Keratinocyte (primary cell): ENCODE measurements around the gene SLC6A1. TPM values are rescaled to one million over a fixed set of nuclear protein-coding genes. Genes with fewer than 3 reads are reported as not detected.

Source experiments
- DNase-seq: peaks from one replicate; pipeline ENCODE4 v3.0.0-alpha.2; 2011; ENCODE audit warnings: low read depth, missing footprints, low spot score
- FAIRE-seq: peaks from 2 replicates; lab custom pipeline; 2011; peaks lifted over from hg19 to GRCh38; lab: Jason Lieb, UNC
- H2AFZ ChIP-seq: 2 replicates; pipeline ENCODE4 v1.6.0; 2012; ENCODE audit warnings: low read length, control low read depth, inconsistent platforms; ENCODE audit not compliant: control insufficient read depth
- H3K27ac ChIP-seq: 2 replicates; pipeline ENCODE4 v1.5.1; 2011; ENCODE audit warnings: low read length; ENCODE audit not compliant: control insufficient read depth, insufficient read depth
- H3K27me3 ChIP-seq: 3 replicates; pipeline ENCODE4 v1.6.0; 2011; ENCODE audit warnings: low read length; ENCODE audit not compliant: control insufficient read depth, insufficient read depth; ENCODE audit errors: extremely low read depth
- H3K36me3 ChIP-seq, 2 experiments: 2 replicates in 1 of 2; 3 replicates in 1 of 2; pipeline ENCODE4 v1.5.1; 2011; ENCODE audit warnings: low read length in 2 of 2, mild to moderate bottlenecking in 1 of 2; ENCODE audit not compliant: control insufficient read depth in 2 of 2, insufficient read depth in 2 of 2; ENCODE audit errors: extremely low read depth in 1 of 2
- H3K4me1 ChIP-seq: 3 replicates; pipeline ENCODE4 v1.5.1; 2011; ENCODE audit warnings: low read length; ENCODE audit not compliant: control insufficient read depth, insufficient read depth; ENCODE audit errors: extremely low read depth
- H3K4me2 ChIP-seq: 3 replicates; pipeline ENCODE4 v1.6.0; 2011; ENCODE audit warnings: low read depth, low read length; ENCODE audit not compliant: control insufficient read depth, insufficient read depth; ENCODE audit errors: extremely low read depth
- H3K4me3 ChIP-seq, 3 experiments: fragments of 200-600 bp in 1 of 3; sonication (generic) in 1 of 3; 2 replicates in 2 of 3; 3 replicates in 1 of 3; pipeline ENCODE4 v1.5.1; 2011 to 2016; ENCODE audit warnings: low read length in 3 of 3, mild to moderate bottlenecking in 3 of 3, control low read depth in 2 of 3, inconsistent platforms in 1 of 3, low read depth in 1 of 3, mixed read lengths in 1 of 3, mixed run types in 1 of 3, moderate library complexity in 1 of 3; ENCODE audit not compliant: control insufficient read depth in 2 of 3, insufficient read depth in 2 of 3; ENCODE audit errors: extremely low read depth in 1 of 3
- H3K79me2 ChIP-seq: 2 replicates; pipeline ENCODE4 v1.6.0; 2012; ENCODE audit warnings: low read length; ENCODE audit not compliant: control insufficient read depth, insufficient read depth
- H3K9ac ChIP-seq: 3 replicates; pipeline ENCODE4 v1.6.0; 2011; ENCODE audit warnings: low read length; ENCODE audit not compliant: control insufficient read depth, insufficient read depth; ENCODE audit errors: extremely low read depth
- H3K9me1 ChIP-seq: 3 replicates; pipeline ENCODE4 v1.6.0; 2011; ENCODE audit warnings: low read length; ENCODE audit not compliant: control insufficient read depth, insufficient read depth; ENCODE audit errors: extremely low read depth
- H3K9me3 ChIP-seq: 2 replicates; pipeline ENCODE4 v1.5.1; 2012; ENCODE audit warnings: low read depth, low read length; ENCODE audit not compliant: control insufficient read depth
- H4K20me1 ChIP-seq: 3 replicates; pipeline ENCODE4 v1.6.0; 2011; ENCODE audit warnings: low read length; ENCODE audit not compliant: control insufficient read depth, insufficient read depth; ENCODE audit errors: extremely low read depth
- CTCF ChIP-seq, 3 experiments: IDR thresholded peaks in 1 of 3; conservative IDR thresholded peaks in 1 of 3; optimal IDR thresholded peaks in 1 of 3; 2 replicates in 2 of 3; 3 replicates in 1 of 3; pipeline versions ENCODE3 to v1.5.1; 2011; ENCODE audit warnings: low read length in 3 of 3, mild to moderate bottlenecking in 3 of 3, moderate library complexity in 2 of 3, control low read depth in 1 of 3, inconsistent platforms in 1 of 3; ENCODE audit not compliant: insufficient read depth in 2 of 3; ENCODE audit errors: extremely low read depth in 1 of 3
- EZH2 ChIP-seq: IDR thresholded peaks from one replicate; pipeline ENCODE4 v1.6.1; 2012; ENCODE audit warnings: inconsistent platforms, mild to moderate bottlenecking, low read length, moderate library complexity
- dilution Hi-C: fragments of 300-500 bp; cut with MboI; formaldehyde crosslinking; loops from one replicate; pipeline ENCODE4 v1.7.0; 2020; ENCODE audit warnings: low sequenced_read_pairs; ENCODE audit not compliant: extremely low pct_ligation_motif_present
- polyA plus RNA-seq, 5 experiments: library from polyadenylated mRNA; depleted of rRNA in 3 of 5; stranded (reverse) in 3 of 5; stranded (forward) in 1 of 5; unstranded in 1 of 5; fragments of >200 nt; gene quantifications; 1 replicate in 1 of 5; 2 replicates in 3 of 5; 3 replicates in 1 of 5; pipeline versions ENCODE4 v1.2.1 to v1.2.3, GENCODE V29; 2011 to 2012; ENCODE audit warnings: missing spikeins in 2 of 5, low read depth in 1 of 5, low replicate concordance in 1 of 5

SLC6A1 gene
- polyA plus RNA-seq, 1 donor (not counting 4 experiments of a cell fraction or from before 2014, with no cell fraction given) = not detected

- no peak for FAIRE-seq
- H4K20me1 ChIP-seq = no peaks in the 10 kb centered on the region
- H3K27me3 ChIP-seq = peaks cover 62% of the 10 kb centered on the region
These were observed 16.8 kb upstream of the SLC6A1 start for GRCh38 chr3:10975695-10976234.

GRCh38 chr3:10976770-10977169 lies 15.8 kb upstream of the SLC6A1 start:
- H3K9ac ChIP-seq = no peak overlapping the region
- no peaks in the 10 kb centered on the region for H3K79me2 ChIP-seq
- TF ChIP-seq EZH2 (no peak), CTCF (optimal IDR thresholded peaks at IDR 0.05 in 1 of 3, IDR thresholded peaks at IDR 0.05 in 1 of 3, conservative IDR thresholded peaks at IDR 0.05 in 1 of 3; ENCODE audit: extremely low read depth in 1 of 3, insufficient read depth in 2 of 3, low read length in 3 of 3) (no peak)
- H3K4me3 ChIP-seq = no peak overlapping the region
- H3K27me3 ChIP-seq = peaks cover 68% of the 10 kb centered on the region
- H3K27ac ChIP-seq = no peak overlapping the region
- no peaks in the 10 kb centered on the region for H3K36me3 ChIP-seq
- no peaks in the 10 kb centered on the region for H4K20me1 ChIP-seq
- H3K4me2 ChIP-seq = no peak overlapping the region
- DNase-seq (no peak), FAIRE-seq (no peak)
- dilution Hi-C loops = no loop called here
- H3K4me1 ChIP-seq = no peaks in the 10 kb centered on the region
- H2AFZ ChIP-seq = no peak overlapping the region
- H3K9me3 ChIP-seq = no peaks in the 10 kb centered on the region
- H3K9me1 ChIP-seq = no peaks in the 10 kb centered on the region

More at GRCh38 chr3:10975695-10976234, 16.8 kb upstream of the SLC6A1 start:
- no peaks in the 10 kb centered on the region for H3K79me2 ChIP-seq
- DNase-seq = no peak
- no peak overlapping the region for H2AFZ ChIP-seq
- H3K4me1 ChIP-seq = no peaks in the 10 kb centered on the region
- H3K4me3 ChIP-seq = no peak overlapping the region
- H3K4me2 ChIP-seq = no peak overlapping the region
- dilution Hi-C loops = no loop called here
- no peaks in the 10 kb centered on the region for H3K9me1 ChIP-seq
- no peak overlapping the region for H3K27ac ChIP-seq
- no peaks in the 10 kb centered on the region for H3K9me3 ChIP-seq
- no peaks in the 10 kb centered on the region for H3K36me3 ChIP-seq
- H3K9ac ChIP-seq = no peak overlapping the region
- TF ChIP-seq CTCF (optimal IDR thresholded peaks at IDR 0.05 in 1 of 3, IDR thresholded peaks at IDR 0.05 in 1 of 3, conservative IDR thresholded peaks at IDR 0.05 in 1 of 3; ENCODE audit: extremely low read depth in 1 of 3, insufficient read depth in 2 of 3, low read length in 3 of 3) = no peak
- no peak for TF ChIP-seq EZH2
